ENCODE results near the gene GRK1. TPM values are rescaled to one million over a fixed set of nuclear protein-coding genes. Genes with fewer than 3 reads are reported as not detected.
A peak's percentile ranks its signal among the peaks of the same experiment; 100 is the strongest.

Gene GRK1
- total RNA-seq, 3 donors from 2014 or later, result not detected

- Histone ChIP-seq H3K27me3 (no peaks in the 10 kb centered on the region), H3K27ac (no peak overlapping the region), H3K36me3 (no peaks in the 10 kb centered on the region), H3K9me3 (no peaks in the 10 kb centered on the region), H3K4me3 (no peak overlapping the region), H3K4me1 (no peaks in the 10 kb centered on the region)
- peak in 1 of 2 donors; percentile 42 for DNase-seq (ENCODE audit: low spot score in 2 of 2)
- intact Hi-C loops (cut with DNase I; ENCODE audit: low total_unique reads), result no loop called here
- no peak for TF ChIP-seq POLR2AphosphoS5 (IDR thresholded peaks at IDR 0.05)
- no peak for TF ChIP-seq POLR2A (IDR thresholded peaks at IDR 0.05)
- no peak for TF ChIP-seq CTCF (IDR thresholded peaks at IDR 0.05)
Measured at GRCh38 chr13:113631341-113632095, 35.5 kb upstream of the GRK1 start.

GRCh38 chr13:113632706-113633484 lies 34.1 kb upstream of the GRK1 start:
- Histone ChIP-seq H3K36me3 (no peaks in the 10 kb centered on the region), H3K4me1 (no peaks in the 10 kb centered on the region), H3K4me3 (no peak overlapping the region), H3K27ac (no peak overlapping the region), H3K9me3 (no peaks in the 10 kb centered on the region), H3K27me3 (no peaks in the 10 kb centered on the region)
- intact Hi-C loops (cut with DNase I; ENCODE audit: low total_unique reads), result no loop called here
- DNase-seq (ENCODE audit: low spot score in 2 of 2), result peak in 1 of 2 donors; percentile 27
- no peak for TF ChIP-seq POLR2A (IDR thresholded peaks at IDR 0.05)
- TF ChIP-seq POLR2AphosphoS5 (IDR thresholded peaks at IDR 0.05), result no peak
- no peak for TF ChIP-seq CTCF (IDR thresholded peaks at IDR 0.05)

GRCh38 chr13:113633485-113633873 lies 33.5 kb upstream of the GRK1 start:
- DNase-seq (ENCODE audit: low spot score in 2 of 2), result peak in 1 of 2 donors; percentile 45
- TF ChIP-seq CTCF (IDR thresholded peaks at IDR 0.05) (no peak), POLR2AphosphoS5 (IDR thresholded peaks at IDR 0.05) (no peak), POLR2A (IDR thresholded peaks at IDR 0.05) (no peak)
- intact Hi-C loops (cut with DNase I; ENCODE audit: low total_unique reads), result no loop called here
- H3K4me1 ChIP-seq, result no peaks in the 10 kb centered on the region
- H3K4me3 ChIP-seq, result no peak overlapping the region
- H3K36me3 ChIP-seq, result no peaks in the 10 kb centered on the region
- no peaks in the 10 kb centered on the region for H3K9me3 ChIP-seq
- H3K27ac ChIP-seq, result no peak overlapping the region
- H3K27me3 ChIP-seq, result no peaks in the 10 kb centered on the region

- no peaks in the 10 kb centered on the region for H3K36me3 ChIP-seq
- no peak for TF ChIP-seq CTCF (IDR thresholded peaks at IDR 0.05)
- no peak for TF ChIP-seq POLR2A (IDR thresholded peaks at IDR 0.05)
- no peak for TF ChIP-seq POLR2AphosphoS5 (IDR thresholded peaks at IDR 0.05)
- no peak for DNase-seq (ENCODE audit: low spot score in 2 of 2)
- H3K9me3 ChIP-seq, result no peaks in the 10 kb centered on the region
- intact Hi-C loops (cut with DNase I; ENCODE audit: low total_unique reads), result no loop called here
- H3K27me3 ChIP-seq, result no peaks in the 10 kb centered on the region
- H3K27ac ChIP-seq, result no peak overlapping the region
- H3K4me3 ChIP-seq, result no peak overlapping the region
- H3K4me1 ChIP-seq, result no peaks in the 10 kb centered on the region
Measured at GRCh38 chr13:113634279-113635047, 32.6 kb upstream of the GRK1 start.

All from breast epithelium (tissue), 4 donors.